Esophagus muscularis mucosa (tissue), 4 donors: ENCODE results near the gene HRH4. TPM values are rescaled to one million over a fixed set of nuclear protein-coding genes. Genes with fewer than 3 reads are reported as not detected.

Source experiments
- DNase-seq: peaks from one replicate; pipeline ENCODE4 v3.0.0-alpha.2; 2017; ENCODE audit errors: extremely low spot score
- H3K27ac ChIP-seq, 4 donors: fragments of 200-600 bp; sonication (generic); replicated peaks in 1 of 4; 1 replicate in 3 of 4; 2 replicates in 1 of 4; pipeline ENCODE4 v1.5.1; 2016 to 2019; ENCODE audit warnings: mild to moderate bottlenecking in 1 of 4
- H3K27me3 ChIP-seq, 4 donors: fragments of 200-600 bp; sonication (generic); one replicate each; pipeline versions ENCODE4 v1.5.1 to v1.6.0; 2016 to 2019
- H3K36me3 ChIP-seq, 4 donors: fragments of 200-600 bp; sonication (generic); one replicate each; pipeline ENCODE4 v1.5.1; 2016 to 2019
- H3K4me1 ChIP-seq, 4 donors: fragments of 200-600 bp; sonication (generic); one replicate each; pipeline ENCODE4 v1.5.1; 2016 to 2019
- H3K4me3 ChIP-seq, 4 donors: fragments of 200-600 bp; sonication (generic); 1 replicate in 2 of 4; 2 replicates in 2 of 4; pipeline ENCODE4 v1.5.1; 2016 to 2019; ENCODE audit warnings: mild to moderate bottlenecking in 4 of 4, moderate library complexity in 1 of 4
- H3K9me3 ChIP-seq, 4 donors: fragments of 200-600 bp; sonication (generic); 1 replicate in 3 of 4; 2 replicates in 1 of 4; pipeline ENCODE4 v1.5.1; 2016 to 2019
- EP300 ChIP-seq: sonication (generic); formaldehyde crosslinking; IDR thresholded peaks from one replicate; pipeline ENCODE4 v1.6.1; 2017; ENCODE audit warnings: antibody characterized with exemption
- POLR2A ChIP-seq: fragments of 450-650 bp; IDR thresholded peaks from one replicate; pipeline ENCODE4 v1.6.1; 2017; ENCODE audit warnings: antibody characterized with exemption, moderate library complexity, mild to moderate bottlenecking, low read depth
- POLR2AphosphoS5 ChIP-seq, 2 donors: sonication (generic); formaldehyde crosslinking; IDR thresholded peaks; one replicate each; pipeline ENCODE4 v1.6.1; 2017; ENCODE audit warnings: antibody characterized with exemption in 2 of 2
- WGBS: methylation state at CpG from one replicate; pipeline ENCODE4 v1.1.5; 2018; 5-methylcytosine and 5-hydroxymethylcytosine counted together
- intact Hi-C: fragments of 100-400 bp; cut with DNase I; formaldehyde crosslinking; loops from one replicate; pipeline ENCODE4 v1.15.1; 2023
- small RNA-seq, 3 donors: library from RNA; depleted of rRNA; stranded (forward); fragments of <200 nt; gene quantifications; one replicate each; pipeline ENCODE3, GENCODE V24; 2016
- total RNA-seq, 4 donors: library from RNA; depleted of rRNA; stranded (reverse); fragments of >200 nt; gene quantifications; one replicate each; pipeline versions ENCODE4 v1.1.0 to v1.2.1, GENCODE V29; 2016
- TF ChIP-seq, protein P1 (sequence below), 3 experiments: fragments of 200-600 bp in 2 of 3; fragments of 450-650 bp in 1 of 3; sonication (generic) in 2 of 3; IDR thresholded peaks; one replicate each; pipeline ENCODE4 v1.5.1; 2017 to 2019; ENCODE audit warnings: antibody characterized with exemption in 3 of 3, mild to moderate bottlenecking in 2 of 3, moderate library complexity in 1 of 3

HRH4 gene
- total RNA-seq, 4 donors from 2014 or later: 0.13 to 0.50 TPM; not detected in 2

DNA sequence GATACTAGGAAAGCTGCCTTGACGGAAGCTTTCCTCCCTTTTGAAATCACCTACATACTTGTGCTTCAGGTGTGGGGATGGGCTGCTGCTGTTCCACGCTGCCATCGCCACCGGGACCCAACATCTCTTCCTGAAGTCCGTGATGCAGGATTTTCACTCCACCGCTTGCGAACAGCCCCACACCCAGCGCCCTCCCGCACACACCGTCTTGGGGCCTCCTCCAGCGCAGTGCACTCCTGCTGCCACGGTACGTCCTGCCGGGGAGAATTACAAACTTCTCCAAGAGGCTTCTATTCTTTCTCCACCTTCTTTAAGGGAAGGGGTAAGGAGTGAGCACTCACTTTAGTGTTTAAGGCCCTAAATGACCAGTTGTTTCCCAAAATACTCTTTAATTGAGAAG is 58.2 kb downstream of the HRH4 start:
- TF ChIP-seq EP300: no peak
- no peak for TF ChIP-seq POLR2A
- TF ChIP-seq POLR2AphosphoS5 (IDR thresholded peaks at IDR 0.05): no peak
- TF ChIP-seq, protein P1, sequence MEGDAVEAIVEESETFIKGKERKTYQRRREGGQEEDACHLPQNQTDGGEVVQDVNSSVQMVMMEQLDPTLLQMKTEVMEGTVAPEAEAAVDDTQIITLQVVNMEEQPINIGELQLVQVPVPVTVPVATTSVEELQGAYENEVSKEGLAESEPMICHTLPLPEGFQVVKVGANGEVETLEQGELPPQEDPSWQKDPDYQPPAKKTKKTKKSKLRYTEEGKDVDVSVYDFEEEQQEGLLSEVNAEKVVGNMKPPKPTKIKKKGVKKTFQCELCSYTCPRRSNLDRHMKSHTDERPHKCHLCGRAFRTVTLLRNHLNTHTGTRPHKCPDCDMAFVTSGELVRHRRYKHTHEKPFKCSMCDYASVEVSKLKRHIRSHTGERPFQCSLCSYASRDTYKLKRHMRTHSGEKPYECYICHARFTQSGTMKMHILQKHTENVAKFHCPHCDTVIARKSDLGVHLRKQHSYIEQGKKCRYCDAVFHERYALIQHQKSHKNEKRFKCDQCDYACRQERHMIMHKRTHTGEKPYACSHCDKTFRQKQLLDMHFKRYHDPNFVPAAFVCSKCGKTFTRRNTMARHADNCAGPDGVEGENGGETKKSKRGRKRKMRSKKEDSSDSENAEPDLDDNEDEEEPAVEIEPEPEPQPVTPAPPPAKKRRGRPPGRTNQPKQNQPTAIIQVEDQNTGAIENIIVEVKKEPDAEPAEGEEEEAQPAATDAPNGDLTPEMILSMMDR (IDR thresholded peaks at IDR 0.05): no peak
- Histone ChIP-seq H3K9me3 (no peaks in the 10 kb centered on the region), H3K27ac (no peak overlapping the region), H3K4me3 (no peak overlapping the region), H3K27me3 (no peaks in the 10 kb centered on the region), H3K36me3 (no peaks in the 10 kb centered on the region), H3K4me1 (no peaks in the 10 kb centered on the region)
- peak; percentile 62 for DNase-seq
- intact Hi-C loops: no loop called here
- 86% methylated on average over 14 of the region's 14 CpGs for WGBS

Small RNA genes within 50 kb of the gene (small RNA-seq; reads per million reads assigned to genes)
- gene RF00019: 0 reads per million in 3 donors

Other genes starting within 250 kb of the HRH4 start
- gene OSBPL1A, start 62.8 kb upstream of the HRH4 start, total RNA-seq: 100 to 1,000 TPM in 2 of 4 donors, 10 to 100 TPM in 2; 78.2 to 126 (median 101) TPM
- 10 to 100 TPM; 16.2 to 18.5 (median 17.4) TPM for gene IMPACT, start 34.0 kb upstream of the HRH4 start, total RNA-seq